Mesenchymal stem cell (in vitro differentiated cells and primary cell): Measurements from ENCODE around the gene MYO19.

Source experiments
- DNase-seq: peaks from one replicate; pipeline ENCODE4 v3.0.0-alpha.2; 2013
- H2AFZ ChIP-seq: one replicate; pipeline ENCODE4 v1.6.1; 2013; ENCODE audit warnings: low read depth, mild to moderate bottlenecking, control low read depth, inconsistent platforms, low read length, moderate library complexity
- H2AK5ac ChIP-seq: 2 replicates; pipeline ENCODE4 v1.6.1; 2013; ENCODE audit warnings: low read length, moderate library complexity, mild to moderate bottlenecking, inconsistent platforms; ENCODE audit not compliant: severe bottlenecking
- H2BK120ac ChIP-seq: one replicate; pipeline ENCODE4 v1.6.1; 2013; ENCODE audit warnings: low read depth, mild to moderate bottlenecking, inconsistent platforms, low read length, moderate library complexity
- H2BK12ac ChIP-seq, 2 experiments: one replicate each; pipeline ENCODE4 v1.6.1; 2013; ENCODE audit warnings: inconsistent platforms in 2 of 2, low read length in 2 of 2, mild to moderate bottlenecking in 2 of 2, moderate library complexity in 2 of 2, control low read depth in 1 of 2
- H2BK15ac ChIP-seq: one replicate; pipeline ENCODE4 v1.6.1; 2013; ENCODE audit warnings: mild to moderate bottlenecking, low read depth, inconsistent platforms; ENCODE audit not compliant: poor library complexity, severe bottlenecking
- H2BK5ac ChIP-seq: 2 replicates; pipeline ENCODE4 v1.6.1; 2013; ENCODE audit warnings: low read depth, mild to moderate bottlenecking, low read length, control low read depth, inconsistent platforms; ENCODE audit not compliant: poor library complexity, severe bottlenecking
- H3K14ac ChIP-seq, 2 experiments: one replicate each; pipeline ENCODE4 v1.6.1; 2013; ENCODE audit warnings: inconsistent platforms in 2 of 2, low read length in 2 of 2, control low read depth in 1 of 2, mild to moderate bottlenecking in 1 of 2, moderate library complexity in 1 of 2
- H3K18ac ChIP-seq, 2 experiments: one replicate each; pipeline ENCODE4 v1.6.1; 2013; ENCODE audit warnings: inconsistent platforms in 2 of 2, low read length in 2 of 2, control low read depth in 1 of 2, low read depth in 1 of 2, mild to moderate bottlenecking in 1 of 2
- H3K23ac ChIP-seq, 2 experiments: one replicate each; pipeline ENCODE4 v1.6.1; 2013; ENCODE audit warnings: inconsistent platforms in 2 of 2, low read length in 2 of 2, mild to moderate bottlenecking in 2 of 2, moderate library complexity in 2 of 2, control low read depth in 1 of 2
- H3K27ac ChIP-seq: 2 replicates; pipeline ENCODE4 v1.5.1; 2013; ENCODE audit warnings: mild to moderate bottlenecking, moderate library complexity, low read length, control low read depth, inconsistent platforms; ENCODE audit not compliant: poor library complexity, severe bottlenecking
- H3K27me3 ChIP-seq, 2 experiments: 2 replicates each; pipeline versions ENCODE4 v1.6.1 to v1.7.0; 2013; ENCODE audit warnings: low read length in 2 of 2, mild to moderate bottlenecking in 2 of 2, moderate library complexity in 2 of 2, control low read depth in 1 of 2, inconsistent platforms in 1 of 2; ENCODE audit not compliant: control insufficient read depth in 1 of 2, insufficient read depth in 1 of 2
- H3K36me3 ChIP-seq, 2 experiments: 2 replicates each; pipeline versions ENCODE4 v1.6.1 to v1.7.0; 2013; ENCODE audit warnings: low read length in 2 of 2, control low read depth in 1 of 2, inconsistent platforms in 1 of 2, low read depth in 1 of 2, mild to moderate bottlenecking in 1 of 2; ENCODE audit not compliant: insufficient read depth in 2 of 2, control insufficient read depth in 1 of 2
- H3K4ac ChIP-seq, 2 experiments: one replicate each; pipeline ENCODE4 v1.6.1; 2013; ENCODE audit warnings: inconsistent platforms in 2 of 2, low read length in 2 of 2, mild to moderate bottlenecking in 2 of 2, moderate library complexity in 2 of 2, control low read depth in 1 of 2, low read depth in 1 of 2
- H3K4me1 ChIP-seq: 2 replicates; pipeline ENCODE4 v1.6.1; 2013; ENCODE audit warnings: low read depth, low read length, control low read depth; ENCODE audit not compliant: control insufficient read depth, insufficient read depth
- H3K4me2 ChIP-seq: 2 replicates; pipeline ENCODE4 v1.6.1; 2013; ENCODE audit warnings: low read length, mild to moderate bottlenecking, inconsistent platforms; ENCODE audit not compliant: poor library complexity, severe bottlenecking
- H3K4me3 ChIP-seq, 2 experiments: 2 replicates each; pipeline versions ENCODE4 v1.5.1 to v1.7.0; 2013; ENCODE audit warnings: low read length in 2 of 2, mild to moderate bottlenecking in 2 of 2, control low read depth in 1 of 2, low read depth in 1 of 2; ENCODE audit not compliant: insufficient read depth in 1 of 2
- H3K79me1 ChIP-seq: replicated peaks from 2 replicates; pipeline ENCODE4 v1.6.1; 2013; ENCODE audit warnings: mild to moderate bottlenecking, control low read depth, low read length, inconsistent platforms; ENCODE audit not compliant: poor library complexity, severe bottlenecking
- H3K9ac ChIP-seq: 2 replicates; pipeline ENCODE4 v1.7.0; 2013; ENCODE audit warnings: mild to moderate bottlenecking, low read length, moderate library complexity
- H3K9me3 ChIP-seq: 2 replicates; pipeline ENCODE4 v1.7.0; 2013; ENCODE audit warnings: mild to moderate bottlenecking, low read length; ENCODE audit not compliant: control insufficient read depth
- H4K8ac ChIP-seq: one replicate; pipeline ENCODE4 v1.6.1; 2013; ENCODE audit warnings: inconsistent platforms, mild to moderate bottlenecking, low read length, moderate library complexity
- H4K91ac ChIP-seq: one replicate; pipeline ENCODE4 v1.6.1; 2013; ENCODE audit warnings: mild to moderate bottlenecking, low read length, inconsistent platforms
- WGBS: methylation state at CpG from one replicate; pipeline ENCODE4 v1.1.7; 2013; ENCODE audit warnings: mixed read lengths; 5-methylcytosine and 5-hydroxymethylcytosine counted together

Gene MYO19

DNA sequence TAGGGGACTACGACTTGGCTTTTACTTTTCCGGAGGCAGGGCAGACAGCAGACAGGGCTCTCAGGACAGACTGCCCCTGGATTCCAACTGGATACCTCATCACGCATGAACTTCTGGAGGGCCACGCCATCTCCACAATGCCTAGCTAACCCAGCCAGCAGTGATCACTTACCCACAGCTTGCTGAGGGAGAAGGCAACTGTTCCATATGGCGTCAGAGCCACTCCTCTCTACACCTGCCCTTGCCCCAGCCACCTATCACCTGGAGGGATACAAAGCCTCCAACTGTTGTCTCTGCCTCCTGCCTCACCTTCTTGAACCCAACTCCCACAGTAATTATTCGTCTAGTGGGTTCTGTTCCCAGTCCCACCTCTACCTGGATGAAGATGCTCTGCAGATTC, 8.8 kb downstream of the MYO19 start:
- Histone ChIP-seq H3K4me3 (no peak overlapping the region), H2BK15ac (no peak overlapping the region), H2BK12ac (no peak overlapping the region), H2BK5ac (no peak overlapping the region), H2AFZ (no peak overlapping the region), H3K27me3 (no peaks in the 10 kb centered on the region), H3K14ac (no peak overlapping the region), H4K91ac (no peak overlapping the region), H3K18ac (no peak overlapping the region), H3K79me1 (peaks cover 33% of the 10 kb centered on the region), H3K4me1 (peaks cover 4% of the 10 kb centered on the region), H3K4me2 (no peak overlapping the region), H3K9me3 (no peaks in the 10 kb centered on the region), H3K23ac (no peak overlapping the region), H2AK5ac (no peak overlapping the region), H3K4ac (no peak overlapping the region), H3K9ac (no peak overlapping the region), H2BK120ac (no peak overlapping the region), H4K8ac (no peak overlapping the region), H3K36me3 (peaks cover 44 to 58% of the 10 kb centered on the region in 2 experiments), H3K27ac (no peak overlapping the region)
- 97% methylated on average over 6 of the region's 6 CpGs for WGBS
- no peak for DNase-seq

DNA sequence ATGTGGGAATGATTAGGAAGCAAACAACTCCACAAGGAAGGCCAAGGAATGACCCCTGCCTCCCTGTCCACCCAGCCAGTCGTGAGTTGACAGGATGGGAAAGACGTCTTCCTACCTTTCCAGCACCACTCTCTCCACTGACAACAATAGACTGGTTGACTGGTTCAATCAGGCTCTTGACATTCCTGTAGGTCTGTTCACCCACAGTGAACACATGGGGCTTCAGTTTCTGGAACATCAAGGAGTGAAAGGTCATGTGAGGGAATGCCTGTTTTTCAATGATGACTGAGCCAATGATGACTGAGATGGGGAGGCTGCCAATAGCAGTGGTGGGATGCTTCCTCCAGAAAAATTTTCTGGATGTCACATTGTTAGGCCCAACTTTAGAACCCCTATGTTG, 9.6 kb downstream of the MYO19 start:
- Histone ChIP-seq H4K8ac (no peak overlapping the region), H3K18ac (no peak overlapping the region), H3K36me3 (peaks cover 44 to 66% of the 10 kb centered on the region in 2 experiments), H3K27me3 (no peaks in the 10 kb centered on the region), H4K91ac (no peak overlapping the region), H3K9me3 (no peaks in the 10 kb centered on the region), H2AK5ac (no peak overlapping the region), H3K4me1 (peaks cover 4% of the 10 kb centered on the region), H3K4me2 (no peak overlapping the region), H2BK12ac (no peak overlapping the region), H3K79me1 (peaks cover 31% of the 10 kb centered on the region), H3K4ac (no peak overlapping the region), H2BK5ac (no peak overlapping the region), H3K27ac (no peak overlapping the region), H2BK120ac (no peak overlapping the region), H3K23ac (no peak overlapping the region), H3K9ac (peak overlapping the region; percentile 14), H2BK15ac (no peak overlapping the region), H2AFZ (no peak overlapping the region), H3K4me3 (no peak overlapping the region), H3K14ac (no peak overlapping the region)
- 88% methylated on average over 2 of the region's 2 CpGs for WGBS
- DNase-seq, result no peak

DNA sequence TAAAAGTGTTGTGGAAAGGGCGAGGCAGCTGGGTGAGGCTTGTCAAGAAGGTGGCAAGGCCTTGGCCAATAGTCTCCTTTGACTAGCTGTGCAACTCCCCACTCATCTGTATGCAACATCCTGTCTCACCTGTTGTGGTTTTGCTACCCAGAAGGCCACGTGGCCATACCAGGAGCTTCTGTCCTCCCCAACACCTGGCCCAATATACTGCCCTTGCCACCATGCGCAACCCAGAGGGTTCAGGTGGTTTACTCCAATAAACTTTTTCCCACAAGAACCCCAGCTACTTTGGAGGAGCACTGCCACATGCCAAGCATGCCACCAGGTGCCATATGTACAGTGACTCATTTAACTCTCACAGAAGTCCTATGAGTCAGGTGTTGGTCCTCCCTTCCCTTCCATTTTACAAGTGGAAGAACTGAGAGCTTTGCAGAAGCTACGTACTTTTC, 10.2 kb downstream of the MYO19 start:
- Histone ChIP-seq H3K4me1 (peaks cover 4% of the 10 kb centered on the region), H3K4me2 (no peak overlapping the region), H3K4ac (no peak overlapping the region), H3K23ac (no peak overlapping the region), H2BK15ac (no peak overlapping the region), H3K4me3 (no peak overlapping the region), H2AK5ac (no peak overlapping the region), H3K18ac (no peak overlapping the region), H3K27ac (no peak overlapping the region), H2BK5ac (no peak overlapping the region), H3K27me3 (no peaks in the 10 kb centered on the region), H3K79me1 (peaks cover 31% of the 10 kb centered on the region), H3K9ac (no peak overlapping the region), H3K36me3 (peaks cover 44 to 73% of the 10 kb centered on the region in 2 experiments), H4K91ac (no peak overlapping the region), H4K8ac (no peak overlapping the region), H2BK12ac (no peak overlapping the region), H3K14ac (no peak overlapping the region), H2BK120ac (no peak overlapping the region), H3K9me3 (no peaks in the 10 kb centered on the region), H2AFZ (no peak overlapping the region)
- WGBS, result 96% methylated on average over 4 of the region's 4 CpGs
- DNase-seq, result no peak

DNA sequence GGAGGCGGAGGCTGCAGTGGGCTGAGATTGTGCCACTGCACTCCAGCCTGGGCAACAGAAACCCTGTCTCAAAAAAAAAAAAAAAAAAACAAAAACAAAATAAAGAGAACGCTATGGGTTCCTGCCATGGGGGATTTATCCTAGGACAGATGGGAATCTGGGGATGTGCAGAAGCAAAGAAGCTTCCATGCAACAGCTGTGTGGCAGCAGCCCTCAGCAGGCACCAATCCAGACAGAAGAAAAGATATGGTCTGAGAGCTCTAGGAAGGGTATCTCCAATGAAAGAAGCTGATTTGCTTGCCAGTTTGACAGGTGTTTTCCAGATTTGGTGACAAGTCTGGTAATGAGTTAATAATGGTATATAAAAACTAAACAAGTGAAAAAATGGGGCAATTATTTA, 11.6 kb downstream of the MYO19 start:
- Histone ChIP-seq H2BK5ac (no peak overlapping the region), H2BK15ac (no peak overlapping the region), H3K4me2 (no peak overlapping the region), H4K91ac (no peak overlapping the region), H3K4me1 (peaks cover 2% of the 10 kb centered on the region), H3K27ac (no peak overlapping the region), H3K27me3 (no peaks in the 10 kb centered on the region), H3K4me3 (no peak overlapping the region), H3K36me3 (peaks cover 43 to 82% of the 10 kb centered on the region in 2 experiments), H3K9ac (no peak overlapping the region), H3K14ac (no peak overlapping the region), H2AFZ (no peak overlapping the region), H3K4ac (no peak overlapping the region), H3K9me3 (no peaks in the 10 kb centered on the region), H4K8ac (no peak overlapping the region), H2BK120ac (no peak overlapping the region), H2AK5ac (no peak overlapping the region), H3K18ac (no peak overlapping the region), H3K79me1 (peaks cover 31% of the 10 kb centered on the region), H3K23ac (no peak overlapping the region), H2BK12ac (no peak overlapping the region)
- 98% methylated on average over 1 of the region's 2 CpGs for WGBS
- DNase-seq, result no peak
